ENCODE data around the gene CAPN11.

GRCh38 chr6:44156494-44157151 is 2.0 kb upstream of the CAPN11 start:
- no peak for TF ChIP-seq CTCF (IDR thresholded peaks at IDR 0.05; ENCODE audit: poor library complexity, severe bottlenecking)
- no peak for TF ChIP-seq RAD21 (conservative IDR thresholded peaks at IDR 0.05)
- no peak for TF ChIP-seq EP300 (conservative IDR thresholded peaks at IDR 0.05; ENCODE audit: poor library complexity, severe bottlenecking)
- TF ChIP-seq EZH2 (IDR thresholded peaks at IDR 0.05; ENCODE audit: borderline replicate concordance, insufficient read depth, low read length, poor library complexity, severe bottlenecking) = no peak
- no peak for TF ChIP-seq POLR2AphosphoS5 (IDR thresholded peaks at IDR 0.05)
- no peak for TF ChIP-seq REST (IDR thresholded peaks at IDR 0.05; ENCODE audit: borderline replicate concordance)
- no peak for TF ChIP-seq TAF1 (IDR thresholded peaks at IDR 0.05; ENCODE audit: low read depth)

Measured in neural cell (in vitro differentiated cells).